ENCODE data around the gene C1orf122. TPM values are rescaled to one million over a fixed set of nuclear protein-coding genes. Genes with fewer than 3 reads are reported as not detected.
A peak's percentile ranks its signal among the peaks of the same experiment; 100 is the strongest.

The C1orf122 gene
- total and polyA plus RNA-seq, 2 experiments from 2014 or later: 32.8 to 68.3 TPM

GRCh38 chr1:37794372-37795339 is 12.9 kb upstream of the C1orf122 start:
- peak overlapping the region; percentile 67 for H3K4me3 ChIP-seq
- no peaks in the 10 kb centered on the region for H3K9me2 ChIP-seq (ENCODE audit: insufficient read depth)
- peaks cover 11% of the 10 kb centered on the region; the same call in 1 of the 2 replicates for H3F3A ChIP-seq (replicated peaks; ENCODE audit: low read depth)
- peaks cover 53% of the 10 kb centered on the region for H3K27me3 ChIP-seq (ENCODE audit: insufficient read depth)
- peak overlapping the region; percentile 76; the same call in 1 of the 2 replicates for H2AFZ ChIP-seq
- Mint-ChIP-seq H3K9me3 (no peaks in the 10 kb centered on the region), H3K27me3 (ENCODE audit: insufficient read depth, low read depth, poor library complexity) (peaks cover 39% of the 10 kb centered on the region), H3K36me3 (ENCODE audit: low read depth) (peaks cover 11% of the 10 kb centered on the region; the same call in 2 of the 3 replicates), H3K4me3 (peak overlapping the region; percentile 74), H3K4me1 (peaks cover 12% of the 10 kb centered on the region), H3K27ac (no peak overlapping the region)
- H4K20me1 ChIP-seq (replicated peaks; ENCODE audit: insufficient read depth): peaks cover 5% of the 10 kb centered on the region; the same call in 1 of the 2 replicates
- TF ChIP-seq ZNF331 (CRISPR knock-in tag; IDR thresholded peaks at IDR 0.05; ENCODE audit: low read depth) (no peak), POLR2AphosphoS5 (IDR thresholded peaks at IDR 0.05; ENCODE audit: low read depth) (no peak), ZNF462 (CRISPR knock-in tag; IDR thresholded peaks at IDR 0.05) (no peak), JUNB (IDR thresholded peaks at IDR 0.05; ENCODE audit: unreplicated experiment) (no peak), CTCF (conservative IDR thresholded peaks at IDR 0.05; ENCODE audit: low read depth in 2 of 2) (peak; percentile 21 to 54; a peak in 2 of 4 replicates), EZH2phosphoT487 (IDR thresholded peaks at IDR 0.05; ENCODE audit: unreplicated experiment) (no peak), NANOG (IDR thresholded peaks at IDR 0.05; ENCODE audit: borderline replicate concordance) (no peak), ZNF114 (CRISPR knock-in tag; IDR thresholded peaks at IDR 0.05) (no peak), EZH2 (IDR thresholded peaks at IDR 0.05; ENCODE audit: low read depth, unreplicated experiment) (peak; percentile 3), STAT1 (IDR thresholded peaks at IDR 0.05; ENCODE audit: unreplicated experiment) (no peak), CREB1 (CRISPR knock-in tag; IDR thresholded peaks at IDR 0.05; ENCODE audit: low read depth) (no peak), ETS1 (IDR thresholded peaks at IDR 0.05) (no peak), REST (IDR thresholded peaks at IDR 0.05; ENCODE audit: unreplicated experiment) (no peak)
- H3K27ac ChIP-seq (ENCODE audit: low read depth): no peak overlapping the region
- no peaks in the 10 kb centered on the region for H3K79me2 ChIP-seq (replicated peaks; ENCODE audit: insufficient read depth)
- H3K4me2 ChIP-seq: peak overlapping the region; percentile 81
- ATAC-seq: peak; percentile 27
- no peaks in the 10 kb centered on the region for H3K36me3 ChIP-seq (ENCODE audit: insufficient read depth)
- peak; percentile 53 for DNase-seq (ENCODE audit: low spot score)
- peaks cover 6% of the 10 kb centered on the region for H3K4me1 ChIP-seq (ENCODE audit: insufficient read depth)
